NOMO-1 (cell line): Measurements from ENCODE around the gene INPP4A.

Source experiments
- DNase-seq, 2 experiments: peaks; one replicate each; lab custom pipeline; 2025; ENCODE audit not compliant: unreplicated experiment in 2 of 2; lab: John Stamatoyannopoulos, UW

INPP4A gene

GRCh38 chr2:98555696-98556095 lies 111.0 kb downstream of the INPP4A start:
- DNase-seq, result no peak

- DNase-seq, result peak; percentile 57 to 76
These were observed 111.8 kb downstream of the INPP4A start for GRCh38 chr2:98556344-98557033.

GRCh38 chr2:98558852-98559530 lies 114.3 kb downstream of the INPP4A start:
- no peak for DNase-seq

GRCh38 chr2:98559581-98559980 lies 114.9 kb downstream of the INPP4A start:
- no peak for DNase-seq

- no peak for DNase-seq
These were observed 115.7 kb downstream of the INPP4A start for GRCh38 chr2:98560256-98560771.

- DNase-seq, result no peak
These were observed 116.4 kb downstream of the INPP4A start for GRCh38 chr2:98561018-98561417.

GRCh38 chr2:98561902-98562695 lies 117.4 kb downstream of the INPP4A start:
- no peak for DNase-seq

- DNase-seq, result no peak
These were observed 118.7 kb downstream of the INPP4A start for GRCh38 chr2:98563394-98563793.

GRCh38 chr2:98564541-98565132 lies 120.0 kb downstream of the INPP4A start:
- peak; percentile 13 to 21 for DNase-seq

- DNase-seq, result no peak
These were observed 120.7 kb downstream of the INPP4A start for GRCh38 chr2:98565286-98565860.

GRCh38 chr2:98565941-98566340 lies 121.3 kb downstream of the INPP4A start:
- no peak for DNase-seq

GRCh38 chr2:98568161-98568956 lies 123.7 kb downstream of the INPP4A start:
- DNase-seq, result no peak

GRCh38 chr2:98569197-98569793 lies 124.6 kb downstream of the INPP4A start:
- no peak for DNase-seq

GRCh38 chr2:98569915-98570314 lies 125.3 kb downstream of the INPP4A start:
- no peak for DNase-seq

GRCh38 chr2:98570356-98570755 lies 125.7 kb downstream of the INPP4A start:
- DNase-seq, result no peak

GRCh38 chr2:98571121-98571701 lies 126.6 kb downstream of the INPP4A start:
- no peak for DNase-seq

- no peak for DNase-seq
These were observed 127.1 kb downstream of the INPP4A start for GRCh38 chr2:98571796-98572195.

- no peak for DNase-seq
These were observed 127.6 kb downstream of the INPP4A start for GRCh38 chr2:98572211-98572610.

GRCh38 chr2:98572676-98573075 lies 128.0 kb downstream of the INPP4A start:
- no peak for DNase-seq
